Fibroblast of peridontal ligament (primary cell): ENCODE results near the gene VPREB1.
"Not testable (repeated sequence)": the region's sequence is repeated elsewhere in the genome, so short reads cannot be mapped to it uniquely, and the experiment has no call there.

Source experiments
- DNase-seq: peaks from one replicate; pipeline ENCODE4 v3.0.0-alpha.2; 2010; ENCODE audit errors: extremely low read depth

Gene VPREB1

GRCh38 chr22:22214819-22215329 is 29.7 kb upstream of the VPREB1 start:
- DNase-seq: no peak

- DNase-seq: no peak
These were observed 28.7 kb upstream of the VPREB1 start for GRCh38 chr22:22215659-22216449.

GRCh38 chr22:22216450-22216959 is 28.1 kb upstream of the VPREB1 start:
- no peak for DNase-seq

- no peak for DNase-seq
These were observed 26.3 kb upstream of the VPREB1 start for GRCh38 chr22:22218302-22218701.

- DNase-seq: no peak
These were observed 25.2 kb upstream of the VPREB1 start for GRCh38 chr22:22219140-22219996.

GRCh38 chr22:22221043-22221442 is 23.5 kb upstream of the VPREB1 start:
- not testable (repeated sequence) for DNase-seq

- no peak for DNase-seq
These were observed 18.0 kb upstream of the VPREB1 start for GRCh38 chr22:22226448-22227187.

- DNase-seq: no peak
These were observed 16.2 kb upstream of the VPREB1 start for GRCh38 chr22:22228421-22228820.

GRCh38 chr22:22228921-22229320 is 15.7 kb upstream of the VPREB1 start:
- no peak for DNase-seq

GRCh38 chr22:22229683-22230420 is 14.7 kb upstream of the VPREB1 start:
- DNase-seq: no peak

- no peak for DNase-seq
These were observed 14.1 kb upstream of the VPREB1 start for GRCh38 chr22:22230438-22230837.

GRCh38 chr22:22233081-22233480 is 11.5 kb upstream of the VPREB1 start:
- no peak for DNase-seq

- DNase-seq: no peak
These were observed 9.0 kb upstream of the VPREB1 start for GRCh38 chr22:22235558-22235957.

GRCh38 chr22:22237521-22237920 is 7.1 kb upstream of the VPREB1 start:
- DNase-seq: no peak

- DNase-seq: no peak
These were observed 5.2 kb upstream of the VPREB1 start for GRCh38 chr22:22239311-22239939.

- DNase-seq: no peak
These were observed 3.1 kb upstream of the VPREB1 start for GRCh38 chr22:22241554-22241898.

GRCh38 chr22:22242488-22242887 is 2.1 kb upstream of the VPREB1 start:
- no peak for DNase-seq

- DNase-seq: no peak
These were observed 1.4 kb upstream of the VPREB1 start for GRCh38 chr22:22243033-22243680.

GRCh38 chr22:22245256-22245909 is 797 bp downstream of the VPREB1 start:
- no peak for DNase-seq
